DND-41 (cell line): Measurements from ENCODE around the gene LIPT2.

ENCODE experiments used
- ATAC-seq: fragments of 200-7000 bp; cut with Tn5 transposase; 3 replicates; pipeline ENCODE4 v1.9.1; 2021; ENCODE audit warnings: low read depth; ENCODE audit not compliant: insufficient read depth
- DNase-seq: peaks from one replicate; pipeline ENCODE4 v3.0.0-alpha.2; 2020
- H2AFZ ChIP-seq: 2 replicates; pipeline ENCODE4 v1.6.0; 2012; ENCODE audit warnings: low read depth, low read length
- H3K27ac ChIP-seq: 2 replicates; pipeline ENCODE4 v1.5.1; 2012; ENCODE audit warnings: low read length, inconsistent platforms
- H3K27me3 ChIP-seq: fragments of 200-600 bp; sonication (generic); 2 replicates; pipeline ENCODE4 v1.6.0; 2012; ENCODE audit warnings: low read length, mild to moderate bottlenecking, inconsistent platforms; ENCODE audit not compliant: insufficient read depth, poor library complexity
- H3K36me3 ChIP-seq: 2 replicates; pipeline ENCODE4 v1.5.1; 2012; ENCODE audit warnings: low read length, inconsistent platforms; ENCODE audit not compliant: insufficient read depth
- H3K4me1 ChIP-seq: 2 replicates; pipeline ENCODE4 v1.5.1; 2012; ENCODE audit warnings: mild to moderate bottlenecking, low read length; ENCODE audit not compliant: insufficient read depth
- H3K4me2 ChIP-seq: 2 replicates; pipeline ENCODE4 v1.6.0; 2012; ENCODE audit warnings: mild to moderate bottlenecking, moderate library complexity, low read length, inconsistent platforms; ENCODE audit not compliant: insufficient read depth
- H3K4me3 ChIP-seq, 2 experiments: fragments of 200-600 bp in 1 of 2; shearing (Covaris generic) in 1 of 2; 2 replicates each; pipeline ENCODE4 v1.5.1; 2012 to 2016; ENCODE audit warnings: inconsistent platforms in 2 of 2, low read length in 2 of 2, mild to moderate bottlenecking in 2 of 2, low read depth in 1 of 2, moderate library complexity in 1 of 2
- H3K79me2 ChIP-seq: 2 replicates; pipeline ENCODE4 v1.6.0; 2012; ENCODE audit warnings: low read length, inconsistent platforms; ENCODE audit not compliant: insufficient read depth
- H3K9ac ChIP-seq: 2 replicates; pipeline ENCODE4 v1.6.0; 2012; ENCODE audit warnings: low read depth, mild to moderate bottlenecking, inconsistent platforms, low read length, moderate library complexity
- H3K9me3 ChIP-seq: 2 replicates; pipeline ENCODE4 v1.5.1; 2012; ENCODE audit warnings: low read length, moderate library complexity, mild to moderate bottlenecking, inconsistent platforms; ENCODE audit not compliant: insufficient read depth, severe bottlenecking
- H4K20me1 ChIP-seq: 2 replicates; pipeline ENCODE4 v1.6.0; 2012; ENCODE audit warnings: low read length; ENCODE audit not compliant: insufficient read depth
- CTCF ChIP-seq: IDR thresholded peaks from 2 replicates; pipeline ENCODE4 v1.5.1; 2012; ENCODE audit warnings: borderline replicate concordance, low read length, moderate library complexity, mild to moderate bottlenecking; ENCODE audit not compliant: poor library complexity, severe bottlenecking; ENCODE audit errors: extremely low read depth
- EZH2 ChIP-seq: IDR thresholded peaks from 3 replicates; pipeline ENCODE4 v1.6.1; 2012; ENCODE audit warnings: borderline replicate concordance, low read depth, mild to moderate bottlenecking, moderate library complexity, low read length, inconsistent platforms; ENCODE audit not compliant: severe bottlenecking

LIPT2 gene

GRCh38 chr11:74533421-74533820 lies 39.9 kb upstream of the LIPT2 start:
- Histone ChIP-seq H3K4me1 (no peaks in the 10 kb centered on the region), H3K4me2 (no peak overlapping the region), H2AFZ (no peak overlapping the region), H3K27me3 (no peaks in the 10 kb centered on the region), H3K9ac (no peak overlapping the region), H3K9me3 (no peaks in the 10 kb centered on the region), H3K36me3 (no peaks in the 10 kb centered on the region), H3K4me3 (no peak overlapping the region), H3K27ac (no peak overlapping the region), H3K79me2 (no peaks in the 10 kb centered on the region), H4K20me1 (no peaks in the 10 kb centered on the region)
- ATAC-seq (no peak), DNase-seq (no peak)
- no peak for TF ChIP-seq CTCF
- no peak for TF ChIP-seq EZH2

GRCh38 chr11:74532501-74533246 lies 39.1 kb upstream of the LIPT2 start:
- no peak overlapping the region for H3K4me2 ChIP-seq

GRCh38 chr11:74524978-74525377 lies 31.5 kb upstream of the LIPT2 start:
- no peaks in the 10 kb centered on the region for H3K4me1 ChIP-seq

More at GRCh38 chr11:74532501-74533246, 39.1 kb upstream of the LIPT2 start:
- H3K36me3 ChIP-seq: no peaks in the 10 kb centered on the region
- no peak overlapping the region for H3K9ac ChIP-seq
- no peak for DNase-seq
- no peak overlapping the region for H3K4me3 ChIP-seq
- TF ChIP-seq CTCF (no peak), EZH2 (no peak)
- H4K20me1 ChIP-seq: no peaks in the 10 kb centered on the region
- no peak overlapping the region for H3K27ac ChIP-seq
- H2AFZ ChIP-seq: no peak overlapping the region
- no peak for ATAC-seq
- H3K27me3 ChIP-seq: no peaks in the 10 kb centered on the region
- H3K4me1 ChIP-seq: no peaks in the 10 kb centered on the region
- H3K79me2 ChIP-seq: no peaks in the 10 kb centered on the region
- no peaks in the 10 kb centered on the region for H3K9me3 ChIP-seq

More at GRCh38 chr11:74524978-74525377, 31.5 kb upstream of the LIPT2 start:
- no peaks in the 10 kb centered on the region for H4K20me1 ChIP-seq
- H3K27me3 ChIP-seq: peaks cover 14% of the 10 kb centered on the region
- no peaks in the 10 kb centered on the region for H3K36me3 ChIP-seq
- no peak overlapping the region for H3K4me2 ChIP-seq
- ATAC-seq: no peak
- no peak overlapping the region for H3K27ac ChIP-seq
- no peak overlapping the region for H3K4me3 ChIP-seq
- no peak overlapping the region for H3K9ac ChIP-seq
- H3K9me3 ChIP-seq: no peaks in the 10 kb centered on the region
- no peaks in the 10 kb centered on the region for H3K79me2 ChIP-seq
- no peak for DNase-seq
- TF ChIP-seq EZH2 (no peak), CTCF (no peak)
- no peak overlapping the region for H2AFZ ChIP-seq
